Activated CD4-positive, alpha-beta T cell treated with anti-CD3 and anti-CD28 coated beads, Interleukin-2, amount 10 ng/mL, durations not matched to agents 7 days and 5 days (primary cell): ENCODE measurements around the gene SOCS7. TPM values are rescaled to one million over a fixed set of nuclear protein-coding genes. Genes with fewer than 3 reads are reported as not detected.

Source experiments
- CTCF ChIA-PET: fragments of 350-600 bp; sonication (Branson Sonifier 250); formaldehyde crosslinking; loops from one replicate; lab custom pipeline; 2021; ENCODE audit warnings: antibody characterized with exemption; lab: Charles Lee
- POLR2A ChIA-PET: fragments of 350-600 bp; sonication (Branson Sonifier 250); formaldehyde crosslinking; loops from one replicate; lab custom pipeline; 2021; ENCODE audit warnings: antibody characterized with exemption; lab: Charles Lee
- DNase-seq: peaks from one replicate; pipeline ENCODE4 v3.0.0-alpha.2; 2020
- H3K27ac Mint-ChIP-seq: one replicate; pipeline ENCODE4 v1.8.0; 2021; ENCODE audit warnings: mild to moderate bottlenecking, moderate library complexity, mixed read lengths
- H3K27me3 Mint-ChIP-seq: one replicate; pipeline ENCODE4 v1.8.0; 2021; ENCODE audit warnings: mixed read lengths
- H3K36me3 Mint-ChIP-seq: one replicate; pipeline ENCODE4 v1.8.0; 2021; ENCODE audit warnings: low read depth, mixed read lengths
- H3K4me1 Mint-ChIP-seq: one replicate; pipeline ENCODE4 v1.8.0; 2021; ENCODE audit warnings: mixed read lengths
- H3K4me3 Mint-ChIP-seq: one replicate; pipeline ENCODE4 v1.8.0; 2021; ENCODE audit warnings: mild to moderate bottlenecking, moderate library complexity, mixed read lengths
- H3K9me3 Mint-ChIP-seq: one replicate; pipeline ENCODE4 v1.8.0; 2021; ENCODE audit warnings: mixed read lengths
- total RNA-seq, 2 experiments: library from RNA; stranded (reverse); gene quantifications; one replicate each; pipeline ENCODE4 v1.2.3, GENCODE V29; 2021

SOCS7 gene
- total RNA-seq, 2 experiments from 2014 or later: 12.4 to 16.2 TPM

- Mint-ChIP-seq H3K27ac (no peak overlapping the region), H3K4me1 (peaks cover 5% of the 10 kb centered on the region), H3K27me3 (peaks cover 6% of the 10 kb centered on the region), H3K9me3 (no peaks in the 10 kb centered on the region), H3K36me3 (no peaks in the 10 kb centered on the region), H3K4me3 (no peak overlapping the region)
- DNase-seq: no peak
- ChIA-PET POLR2A (no interaction called here), CTCF (no interaction called here)
Measured at GRCh38 chr17:38442548-38442947, 90.9 kb downstream of the SOCS7 start.

GRCh38 chr17:38443356-38444031 is 91.8 kb downstream of the SOCS7 start:
- H3K27ac Mint-ChIP-seq: no peak overlapping the region
- H3K27me3 Mint-ChIP-seq: peaks cover 6% of the 10 kb centered on the region
- peaks cover 5% of the 10 kb centered on the region for H3K4me1 Mint-ChIP-seq
- no peak overlapping the region for H3K4me3 Mint-ChIP-seq
- H3K36me3 Mint-ChIP-seq: no peaks in the 10 kb centered on the region
- POLR2A ChIA-PET: no interaction called here
- DNase-seq: no peak
- CTCF ChIA-PET: no interaction called here
- H3K9me3 Mint-ChIP-seq: no peaks in the 10 kb centered on the region

GRCh38 chr17:38444151-38444550 is 92.5 kb downstream of the SOCS7 start:
- Mint-ChIP-seq H3K27ac (no peak overlapping the region), H3K27me3 (peaks cover 6% of the 10 kb centered on the region), H3K4me1 (peaks cover 5% of the 10 kb centered on the region), H3K36me3 (no peaks in the 10 kb centered on the region), H3K9me3 (no peaks in the 10 kb centered on the region), H3K4me3 (no peak overlapping the region)
- ChIA-PET POLR2A (no interaction called here), CTCF (no interaction called here)
- peak; percentile 51 for DNase-seq

GRCh38 chr17:38447502-38448085 is 96.0 kb downstream of the SOCS7 start:
- Mint-ChIP-seq H3K4me1 (peaks cover 5% of the 10 kb centered on the region), H3K36me3 (no peaks in the 10 kb centered on the region), H3K27me3 (peaks cover 15% of the 10 kb centered on the region), H3K27ac (no peak overlapping the region), H3K9me3 (no peaks in the 10 kb centered on the region), H3K4me3 (no peak overlapping the region)
- CTCF ChIA-PET: interaction anchor here (0.8 to 1.1 kb wide), 2 partner anchors 13 to 115 kb away, joined by 3 read pairs; no protein-coding TSS in a partner anchor
- POLR2A ChIA-PET: no interaction called here
- no peak for DNase-seq

- H3K4me1 Mint-ChIP-seq: peaks cover 10% of the 10 kb centered on the region
- peaks cover 22% of the 10 kb centered on the region for H3K27me3 Mint-ChIP-seq
- H3K9me3 Mint-ChIP-seq: no peaks in the 10 kb centered on the region
- CTCF ChIA-PET: no interaction called here
- no peak for DNase-seq
- POLR2A ChIA-PET: no interaction called here
- H3K36me3 Mint-ChIP-seq: no peaks in the 10 kb centered on the region
- no peak overlapping the region for H3K27ac Mint-ChIP-seq
- H3K4me3 Mint-ChIP-seq: no peak overlapping the region
Measured at GRCh38 chr17:38448208-38448771, 96.6 kb downstream of the SOCS7 start.

- no peak overlapping the region for H3K27ac Mint-ChIP-seq
- H3K4me3 Mint-ChIP-seq: no peak overlapping the region
- no peaks in the 10 kb centered on the region for H3K9me3 Mint-ChIP-seq
- ChIA-PET POLR2A (no interaction called here), CTCF (no interaction called here)
- DNase-seq: no peak
- peaks cover 22% of the 10 kb centered on the region for H3K27me3 Mint-ChIP-seq
- no peaks in the 10 kb centered on the region for H3K36me3 Mint-ChIP-seq
- H3K4me1 Mint-ChIP-seq: peaks cover 6% of the 10 kb centered on the region
Measured at GRCh38 chr17:38449364-38449763, 97.7 kb downstream of the SOCS7 start.

GRCh38 chr17:38450557-38451029 is 98.9 kb downstream of the SOCS7 start:
- Mint-ChIP-seq H3K27ac (no peak overlapping the region), H3K36me3 (no peaks in the 10 kb centered on the region), H3K27me3 (peaks cover 31% of the 10 kb centered on the region), H3K9me3 (no peaks in the 10 kb centered on the region), H3K4me3 (no peak overlapping the region), H3K4me1 (peaks cover 13% of the 10 kb centered on the region)
- CTCF ChIA-PET: no interaction called here
- no peak for DNase-seq
- POLR2A ChIA-PET: no interaction called here

GRCh38 chr17:38451030-38451839 is 99.6 kb downstream of the SOCS7 start:
- ChIA-PET POLR2A (no interaction called here), CTCF (interaction anchor here (0.9 kb wide), 1 partner anchor 107 kb away, joined by 3 read pairs; no protein-coding TSS in a partner anchor)
- Mint-ChIP-seq H3K4me1 (peaks cover 13% of the 10 kb centered on the region), H3K36me3 (no peaks in the 10 kb centered on the region), H3K4me3 (no peak overlapping the region), H3K27ac (no peak overlapping the region), H3K9me3 (no peaks in the 10 kb centered on the region), H3K27me3 (peaks cover 33% of the 10 kb centered on the region)
- DNase-seq: no peak

- Mint-ChIP-seq H3K36me3 (no peaks in the 10 kb centered on the region), H3K4me3 (no peak overlapping the region), H3K9me3 (no peaks in the 10 kb centered on the region), H3K4me1 (peaks cover 13% of the 10 kb centered on the region), H3K27me3 (peaks cover 35% of the 10 kb centered on the region), H3K27ac (no peak overlapping the region)
- no peak for DNase-seq
- ChIA-PET POLR2A (no interaction called here), CTCF (interaction anchor here (0.6 to 1.1 kb wide), 3 partner anchors 14 to 1694 kb away, joined by 3 read pairs; no protein-coding TSS in a partner anchor)
Measured at GRCh38 chr17:38451840-38452529, 100.3 kb downstream of the SOCS7 start.

GRCh38 chr17:38452719-38453118 is 101.1 kb downstream of the SOCS7 start:
- Mint-ChIP-seq H3K4me3 (no peak overlapping the region), H3K36me3 (no peaks in the 10 kb centered on the region), H3K4me1 (peaks cover 13% of the 10 kb centered on the region), H3K27me3 (peaks cover 37% of the 10 kb centered on the region), H3K9me3 (no peaks in the 10 kb centered on the region), H3K27ac (no peak overlapping the region)
- ChIA-PET POLR2A (no interaction called here), CTCF (interaction anchor here (1.1 kb wide), 1 partner anchor 14 kb away, joined by 3 read pairs; no protein-coding TSS in a partner anchor)
- no peak for DNase-seq

- Mint-ChIP-seq H3K4me1 (peaks cover 13% of the 10 kb centered on the region), H3K27me3 (peaks cover 37% of the 10 kb centered on the region), H3K27ac (no peak overlapping the region), H3K4me3 (no peak overlapping the region), H3K9me3 (no peaks in the 10 kb centered on the region), H3K36me3 (no peaks in the 10 kb centered on the region)
- POLR2A ChIA-PET: no interaction called here
- CTCF ChIA-PET: no interaction called here
- DNase-seq: no peak
Measured at GRCh38 chr17:38453951-38454421, 102.3 kb downstream of the SOCS7 start.

GRCh38 chr17:38454532-38454931 is 102.9 kb downstream of the SOCS7 start:
- POLR2A ChIA-PET: no interaction called here
- H3K27ac Mint-ChIP-seq: no peak overlapping the region
- CTCF ChIA-PET: no interaction called here
- no peaks in the 10 kb centered on the region for H3K9me3 Mint-ChIP-seq
- H3K36me3 Mint-ChIP-seq: no peaks in the 10 kb centered on the region
- H3K4me3 Mint-ChIP-seq: no peak overlapping the region
- H3K27me3 Mint-ChIP-seq: peaks cover 37% of the 10 kb centered on the region
- DNase-seq: no peak
- peaks cover 13% of the 10 kb centered on the region for H3K4me1 Mint-ChIP-seq
